HepG2 (cell line): ENCODE results near the gene C3orf18. TPM values are rescaled to one million over a fixed set of nuclear protein-coding genes. Genes with fewer than 3 reads are reported as not detected.

ENCODE experiments used
- ARID2 ChIP-seq: sonication (generic); formaldehyde crosslinking; IDR thresholded peaks from 2 replicates; pipeline ENCODE4 v1.8.1; 2022; ENCODE audit warnings: mild to moderate bottlenecking, missing genetic modification reagents, borderline replicate concordance
- EHMT2 ChIP-seq: fragments of 200-600 bp; sonication (generic); IDR thresholded peaks from 2 replicates; pipeline ENCODE4 v1.7.0; 2017; ENCODE audit warnings: antibody characterized with exemption, low read depth, low read length, borderline replicate concordance
- MZF1 ChIP-seq: sonication (generic); formaldehyde crosslinking; IDR thresholded peaks from 2 replicates; pipeline ENCODE4 v1.8.1; 2023; ENCODE audit warnings: mild to moderate bottlenecking, missing genetic modification reagents, borderline replicate concordance
- SUZ12 ChIP-seq: fragments of 150-350 bp; IDR thresholded peaks from 2 replicates; pipeline ENCODE4 v1.6.1; 2014; ENCODE audit warnings: low read depth, low read length
- ZFX ChIP-seq: sonication (generic); formaldehyde crosslinking; IDR thresholded peaks from 2 replicates; pipeline ENCODE4 v1.4.0; 2020; ENCODE audit warnings: mild to moderate bottlenecking, low read depth, missing genetic modification reagents, moderate library complexity
- ZMYM4 ChIP-seq: sonication (generic); formaldehyde crosslinking; IDR thresholded peaks from 2 replicates; pipeline ENCODE4 v1.8.1; 2023; ENCODE audit warnings: mild to moderate bottlenecking, missing genetic modification reagents
- ZNF256 ChIP-seq: sonication (generic); formaldehyde crosslinking; conservative IDR thresholded peaks from 2 replicates; pipeline ENCODE4 v1.4.0; 2020; ENCODE audit warnings: missing genetic modification reagents
- ZNF44 ChIP-seq: sonication (generic); formaldehyde crosslinking; IDR thresholded peaks from 2 replicates; pipeline ENCODE4 v1.5.1; 2020; ENCODE audit warnings: mild to moderate bottlenecking, missing genetic modification reagents
- ZNF550 ChIP-seq: sonication (generic); formaldehyde crosslinking; IDR thresholded peaks from 2 replicates; pipeline ENCODE4 v1.4.0; 2020; ENCODE audit warnings: mild to moderate bottlenecking, missing genetic modification reagents, borderline replicate concordance
- polyA plus RNA-seq, 8 experiments: library from polyadenylated mRNA; depleted of rRNA in 3 of 8; stranded (reverse) in 7 of 8; unstranded in 1 of 8; fragments of >200 nt; fragmentation: Illumina TruSeq in 4 of 8; extraction: Trizol in 4 of 8; gene quantifications; 2 replicates each; pipeline versions ENCODE4 v1.2.1 to v1.2.3, GENCODE V29; 2011 to 2016; ENCODE audit warnings: low read depth in 4 of 8, missing spikeins in 1 of 8, mixed read lengths in 1 of 8; ENCODE audit not compliant: insufficient read depth in 1 of 8
- total RNA-seq, 5 experiments: library from RNA; depleted of rRNA; stranded (reverse); fragments of >200 nt; fragmentation: Illumina TruSeq; extraction: Trizol; gene quantifications; 2 replicates each; pipeline ENCODE4 v1.2.3, GENCODE V29; 2016; ENCODE audit warnings: low read depth in 1 of 5
- TF ChIP-seq, protein P1 (sequence below): sonication (generic); formaldehyde crosslinking; IDR thresholded peaks from 2 replicates; pipeline ENCODE4 v1.5.1; 2020; ENCODE audit warnings: mild to moderate bottlenecking, missing genetic modification reagents, moderate library complexity
- TF ChIP-seq, protein P2 (sequence below): sonication (generic); formaldehyde crosslinking; IDR thresholded peaks from 2 replicates; pipeline ENCODE4 v1.8.1; 2022; ENCODE audit warnings: low read depth, mild to moderate bottlenecking, missing genetic modification reagents
- TF ChIP-seq, protein P3 (sequence below): sonication (generic); formaldehyde crosslinking; IDR thresholded peaks from one replicate; pipeline ENCODE4 v1.5.1; 2020; ENCODE audit warnings: mild to moderate bottlenecking, missing genetic modification reagents; ENCODE audit errors: not compliant biosample characterization

The C3orf18 gene
- total and polyA plus RNA-seq, 2 of the 13 experiments (the other 11 are each of a cell fraction or from before 2014, with no cell fraction given): 1.6 to 4.8 TPM

- TF ChIP-seq ZNF256 (CRISPR knock-in tag): 0 out of 2 replicates have a peak, but pooled peaks have one; percentile 51
- TF ChIP-seq ZNF550 (CRISPR knock-in tag): no peak
- TF ChIP-seq, protein P1, sequence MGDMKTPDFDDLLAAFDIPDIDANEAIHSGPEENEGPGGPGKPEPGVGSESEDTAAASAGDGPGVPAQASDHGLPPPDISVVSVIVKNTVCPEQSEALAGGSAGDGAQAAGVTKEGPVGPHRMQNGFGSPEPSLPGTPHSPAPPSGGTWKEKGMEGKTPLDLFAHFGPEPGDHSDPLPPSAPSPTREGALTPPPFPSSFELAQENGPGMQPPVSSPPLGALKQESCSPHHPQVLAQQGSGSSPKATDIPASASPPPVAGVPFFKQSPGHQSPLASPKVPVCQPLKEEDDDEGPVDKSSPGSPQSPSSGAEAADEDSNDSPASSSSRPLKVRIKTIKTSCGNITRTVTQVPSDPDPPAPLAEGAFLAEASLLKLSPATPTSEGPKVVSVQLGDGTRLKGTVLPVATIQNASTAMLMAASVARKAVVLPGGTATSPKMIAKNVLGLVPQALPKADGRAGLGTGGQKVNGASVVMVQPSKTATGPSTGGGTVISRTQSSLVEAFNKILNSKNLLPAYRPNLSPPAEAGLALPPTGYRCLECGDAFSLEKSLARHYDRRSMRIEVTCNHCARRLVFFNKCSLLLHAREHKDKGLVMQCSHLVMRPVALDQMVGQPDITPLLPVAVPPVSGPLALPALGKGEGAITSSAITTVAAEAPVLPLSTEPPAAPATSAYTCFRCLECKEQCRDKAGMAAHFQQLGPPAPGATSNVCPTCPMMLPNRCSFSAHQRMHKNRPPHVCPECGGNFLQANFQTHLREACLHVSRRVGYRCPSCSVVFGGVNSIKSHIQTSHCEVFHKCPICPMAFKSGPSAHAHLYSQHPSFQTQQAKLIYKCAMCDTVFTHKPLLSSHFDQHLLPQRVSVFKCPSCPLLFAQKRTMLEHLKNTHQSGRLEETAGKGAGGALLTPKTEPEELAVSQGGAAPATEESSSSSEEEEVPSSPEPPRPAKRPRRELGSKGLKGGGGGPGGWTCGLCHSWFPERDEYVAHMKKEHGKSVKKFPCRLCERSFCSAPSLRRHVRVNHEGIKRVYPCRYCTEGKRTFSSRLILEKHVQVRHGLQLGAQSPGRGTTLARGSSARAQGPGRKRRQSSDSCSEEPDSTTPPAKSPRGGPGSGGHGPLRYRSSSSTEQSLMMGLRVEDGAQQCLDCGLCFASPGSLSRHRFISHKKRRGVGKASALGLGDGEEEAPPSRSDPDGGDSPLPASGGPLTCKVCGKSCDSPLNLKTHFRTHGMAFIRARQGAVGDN (CRISPR knock-in tag): peak; percentile 97
- 0 out of 2 replicates have a peak, but pooled peaks have one; percentile 40 for TF ChIP-seq ZMYM4
- TF ChIP-seq ARID2: 0 out of 2 replicates have a peak, but pooled peaks have one; percentile 35
- 0 out of 2 replicates have a peak, but pooled peaks have one; percentile 45 for TF ChIP-seq EHMT2
- TF ChIP-seq ZNF44 (CRISPR knock-in tag): no peak
- no peak for TF ChIP-seq SUZ12
- TF ChIP-seq ZFX (CRISPR knock-in tag): peak; percentile 69
- TF ChIP-seq, protein P2, sequence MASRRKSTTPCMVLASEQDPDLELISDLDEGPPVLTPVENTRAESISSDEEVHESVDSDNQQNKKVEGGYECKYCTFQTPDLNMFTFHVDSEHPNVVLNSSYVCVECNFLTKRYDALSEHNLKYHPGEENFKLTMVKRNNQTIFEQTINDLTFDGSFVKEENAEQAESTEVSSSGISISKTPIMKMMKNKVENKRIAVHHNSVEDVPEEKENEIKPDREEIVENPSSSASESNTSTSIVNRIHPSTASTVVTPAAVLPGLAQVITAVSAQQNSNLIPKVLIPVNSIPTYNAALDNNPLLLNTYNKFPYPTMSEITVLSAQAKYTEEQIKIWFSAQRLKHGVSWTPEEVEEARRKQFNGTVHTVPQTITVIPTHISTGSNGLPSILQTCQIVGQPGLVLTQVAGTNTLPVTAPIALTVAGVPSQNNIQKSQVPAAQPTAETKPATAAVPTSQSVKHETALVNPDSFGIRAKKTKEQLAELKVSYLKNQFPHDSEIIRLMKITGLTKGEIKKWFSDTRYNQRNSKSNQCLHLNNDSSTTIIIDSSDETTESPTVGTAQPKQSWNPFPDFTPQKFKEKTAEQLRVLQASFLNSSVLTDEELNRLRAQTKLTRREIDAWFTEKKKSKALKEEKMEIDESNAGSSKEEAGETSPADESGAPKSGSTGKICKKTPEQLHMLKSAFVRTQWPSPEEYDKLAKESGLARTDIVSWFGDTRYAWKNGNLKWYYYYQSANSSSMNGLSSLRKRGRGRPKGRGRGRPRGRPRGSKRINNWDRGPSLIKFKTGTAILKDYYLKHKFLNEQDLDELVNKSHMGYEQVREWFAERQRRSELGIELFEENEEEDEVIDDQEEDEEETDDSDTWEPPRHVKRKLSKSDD: peak; percentile 65; the same call in 1 of the 2 replicates
- no peak for TF ChIP-seq MZF1 (CRISPR knock-in tag)
- TF ChIP-seq, protein P3, sequence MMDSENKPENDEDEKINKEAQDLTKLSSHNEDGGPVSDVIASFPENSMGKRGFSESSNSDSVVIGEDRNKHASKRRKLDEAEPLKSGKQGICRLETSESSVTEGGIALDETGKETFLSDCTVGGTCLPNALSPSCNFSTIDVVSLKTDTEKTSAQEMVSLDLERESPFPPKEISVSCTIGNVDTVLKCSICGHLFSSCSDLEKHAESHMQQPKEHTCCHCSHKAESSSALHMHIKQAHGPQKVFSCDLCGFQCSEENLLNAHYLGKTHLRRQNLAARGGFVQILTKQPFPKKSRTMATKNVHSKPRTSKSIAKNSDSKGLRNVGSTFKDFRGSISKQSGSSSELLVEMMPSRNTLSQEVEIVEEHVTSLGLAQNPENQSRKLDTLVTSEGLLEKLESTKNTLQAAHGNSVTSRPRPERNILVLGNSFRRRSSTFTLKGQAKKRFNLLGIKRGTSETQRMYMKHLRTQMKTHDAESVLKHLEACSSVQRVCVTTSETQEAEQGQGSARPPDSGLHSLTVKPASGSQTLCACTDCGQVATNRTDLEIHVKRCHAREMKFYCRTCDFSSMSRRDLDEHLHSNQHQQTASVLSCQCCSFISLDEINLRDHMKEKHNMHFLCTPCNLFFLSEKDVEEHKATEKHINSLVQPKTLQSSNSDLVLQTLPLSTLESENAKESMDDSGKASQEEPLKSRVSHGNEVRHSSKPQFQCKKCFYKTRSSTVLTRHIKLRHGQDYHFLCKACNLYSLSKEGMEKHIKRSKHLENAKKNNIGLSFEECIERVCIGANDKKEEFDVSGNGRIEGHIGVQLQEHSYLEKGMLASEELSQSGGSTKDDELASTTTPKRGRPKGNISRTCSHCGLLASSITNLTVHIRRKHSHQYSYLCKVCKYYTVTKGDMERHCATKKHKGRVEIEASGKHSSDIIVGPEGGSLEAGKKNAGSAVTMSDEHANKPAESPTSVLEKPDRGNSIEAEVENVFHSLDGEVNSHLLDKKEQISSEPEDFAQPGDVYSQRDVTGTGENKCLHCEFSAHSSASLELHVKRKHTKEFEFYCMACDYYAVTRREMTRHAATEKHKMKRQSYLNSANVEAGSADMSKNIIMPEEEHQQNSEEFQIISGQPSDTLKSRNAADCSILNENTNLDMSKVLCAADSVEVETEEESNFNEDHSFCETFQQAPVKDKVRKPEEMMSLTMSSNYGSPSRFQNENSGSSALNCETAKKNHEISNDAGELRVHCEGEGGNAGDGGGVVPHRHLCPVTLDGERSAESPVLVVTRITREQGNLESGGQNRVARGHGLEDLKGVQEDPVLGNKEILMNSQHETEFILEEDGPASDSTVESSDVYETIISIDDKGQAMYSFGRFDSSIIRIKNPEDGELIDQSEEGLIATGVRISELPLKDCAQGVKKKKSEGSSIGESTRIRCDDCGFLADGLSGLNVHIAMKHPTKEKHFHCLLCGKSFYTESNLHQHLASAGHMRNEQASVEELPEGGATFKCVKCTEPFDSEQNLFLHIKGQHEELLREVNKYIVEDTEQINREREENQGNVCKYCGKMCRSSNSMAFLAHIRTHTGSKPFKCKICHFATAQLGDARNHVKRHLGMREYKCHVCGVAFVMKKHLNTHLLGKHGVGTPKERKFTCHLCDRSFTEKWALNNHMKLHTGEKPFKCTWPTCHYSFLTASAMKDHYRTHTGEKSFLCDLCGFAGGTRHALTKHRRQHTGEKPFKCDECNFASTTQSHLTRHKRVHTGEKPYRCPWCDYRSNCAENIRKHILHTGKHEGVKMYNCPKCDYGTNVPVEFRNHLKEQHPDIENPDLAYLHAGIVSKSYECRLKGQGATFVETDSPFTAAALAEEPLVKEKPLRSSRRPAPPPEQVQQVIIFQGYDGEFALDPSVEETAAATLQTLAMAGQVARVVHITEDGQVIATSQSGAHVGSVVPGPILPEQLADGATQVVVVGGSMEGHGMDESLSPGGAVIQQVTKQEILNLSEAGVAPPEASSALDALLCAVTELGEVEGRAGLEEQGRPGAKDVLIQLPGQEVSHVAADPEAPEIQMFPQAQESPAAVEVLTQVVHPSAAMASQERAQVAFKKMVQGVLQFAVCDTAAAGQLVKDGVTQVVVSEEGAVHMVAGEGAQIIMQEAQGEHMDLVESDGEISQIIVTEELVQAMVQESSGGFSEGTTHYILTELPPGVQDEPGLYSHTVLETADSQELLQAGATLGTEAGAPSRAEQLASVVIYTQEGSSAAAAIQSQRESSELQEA: peak; percentile 18
Observed at GRCh38 chr3:50587806-50588758, 20.5 kb upstream of the C3orf18 start (continued).
